Stomach (tissue), 4 donors: ENCODE results near the gene SAAL1.

Experiments used
- CTCF ChIP-seq, 7 experiments: fragments of 450-650 bp in 4 of 7; fragments of 200-600 bp in 3 of 7; sonication (generic) in 3 of 7; IDR thresholded peaks; one replicate each; pipeline ENCODE4 v1.5.1; 2016 to 2019; ENCODE audit warnings: antibody characterized with exemption in 7 of 7, control low read depth in 2 of 7, mild to moderate bottlenecking in 1 of 7
- EP300 ChIP-seq: sonication (generic); formaldehyde crosslinking; IDR thresholded peaks from one replicate; pipeline ENCODE4 v1.6.1; 2017; ENCODE audit warnings: antibody characterized with exemption
- POLR2AphosphoS5 ChIP-seq, 3 donors: sonication (generic); formaldehyde crosslinking; IDR thresholded peaks; one replicate each; pipeline ENCODE4 v1.6.1; 2016; ENCODE audit warnings: antibody characterized with exemption in 3 of 3

GRCh38 chr11:18093959-18094358 lies 11.9 kb downstream of the SAAL1 start:
- no peak for TF ChIP-seq POLR2AphosphoS5 (IDR thresholded peaks at IDR 0.05)
- TF ChIP-seq CTCF (IDR thresholded peaks at IDR 0.05): no peak
- no peak for TF ChIP-seq EP300
